HFF-Myc (cell line): ENCODE results near the gene CARS1.
A peak's percentile ranks its signal among the peaks of the same experiment; 100 is the strongest.

Experiments used
- DNase-seq: peaks from one replicate; pipeline ENCODE4 v3.0.0-alpha.2; 2011; ENCODE audit warnings: low read depth; ENCODE audit errors: extremely low read depth
- H3K4me3 ChIP-seq: replicated peaks from 2 replicates; pipeline ENCODE4 v1.5.1; 2011; ENCODE audit warnings: low read depth, mild to moderate bottlenecking, control low read depth, low read length
- CTCF ChIP-seq: IDR thresholded peaks from 2 replicates; pipeline ENCODE4 v1.5.1; 2012; ENCODE audit warnings: mild to moderate bottlenecking, low read depth, low read length, control low read depth; ENCODE audit errors: missing control alignments

CARS1 gene

GRCh38 chr11:2996976-2997375 is 60.2 kb downstream of the CARS1 start:
- no peak for DNase-seq
- H3K4me3 ChIP-seq = no peak overlapping the region
- no peak for TF ChIP-seq CTCF

- no peak for DNase-seq
- no peak for TF ChIP-seq CTCF
- H3K4me3 ChIP-seq = no peak overlapping the region
Measured at GRCh38 chr11:2995893-2996554, 61.2 kb downstream of the CARS1 start.

GRCh38 chr11:2995031-2995561 is 62.1 kb downstream of the CARS1 start:
- TF ChIP-seq CTCF = no peak
- H3K4me3 ChIP-seq = no peak overlapping the region
- DNase-seq = no peak

GRCh38 chr11:2994336-2994730 is 62.9 kb downstream of the CARS1 start:
- H3K4me3 ChIP-seq = no peak overlapping the region
- no peak for DNase-seq
- TF ChIP-seq CTCF = no peak

- peak overlapping the region; percentile 90 for H3K4me3 ChIP-seq
Measured at GRCh38 chr11:2992997-2993325, 64.3 kb downstream of the CARS1 start.

GRCh38 chr11:2992234-2992996 is 64.8 kb downstream of the CARS1 start, which contains the start of gene NAP1L4:
TSS of gene NAP1L4 (minus strand) at chr11:2992329. CDS start at chr11:2979220, 13,109 bp downstream.
- TF ChIP-seq CTCF = no peak
- H3K4me3 ChIP-seq = peak within 1 kb of the TSS; percentile 90
- peak; percentile 91 for DNase-seq

More at GRCh38 chr11:2992997-2993325, 64.3 kb downstream of the CARS1 start:
- no peak for TF ChIP-seq CTCF
- no peak for DNase-seq
